H1 (cell line): Measurements from ENCODE around the gene ZNF91. TPM values are rescaled to one million over a fixed set of nuclear protein-coding genes. Genes with fewer than 3 reads are reported as not detected.

ENCODE experiments used
- KDM5A ChIP-seq: fragments of 200-600 bp; IDR thresholded peaks from 2 replicates; pipeline ENCODE4 v1.7.1; 2012; ENCODE audit warnings: mild to moderate bottlenecking, low read length, inconsistent platforms, mixed read lengths
- polyA plus RNA-seq, 7 experiments: library from polyadenylated mRNA; depleted of rRNA in 3 of 7; stranded (reverse) in 5 of 7; unstranded in 2 of 7; fragments of >200 nt in 5 of 7; fragments of 200-250 nt in 2 of 7; gene quantifications; 1 replicate in 5 of 7; 2 replicates in 1 of 7; 4 replicates in 1 of 7; pipeline versions ENCODE4 v1.2.1 to v1.2.3, GENCODE V29; 2011 to 2013; ENCODE audit warnings: missing spikeins in 2 of 7, mixed read lengths in 2 of 7
- total RNA-seq: library from RNA; stranded (reverse); fragmentation: NEBNext Ultra II Directional; extraction: Animal tissue kit (Norgen Biotek cat#: 25700); gene quantifications from 2 replicates; pipeline ENCODE4 v1.2.1, GENCODE V29; 2021

The ZNF91 gene
- total and polyA plus RNA-seq, 2 of the 8 experiments (the other 6 are each of a cell fraction or from before 2014, with no cell fraction given) = 16.5 to 35.1 TPM

GRCh38 chr19:23351806-23352205 is 43.5 kb downstream of the ZNF91 start (continued):
- no peak for TF ChIP-seq KDM5A
